HG03520 (cell line): ENCODE results near the gene LPCAT3.

ENCODE experiments used
- ATAC-seq: cut with Tn5 transposase; IDR thresholded peaks from one replicate; pipeline ENCODE4 v1.9.1; 2021; ENCODE audit warnings: mild to moderate bottlenecking, moderate library complexity; ENCODE audit not compliant: unreplicated experiment

LPCAT3 gene

DNA sequence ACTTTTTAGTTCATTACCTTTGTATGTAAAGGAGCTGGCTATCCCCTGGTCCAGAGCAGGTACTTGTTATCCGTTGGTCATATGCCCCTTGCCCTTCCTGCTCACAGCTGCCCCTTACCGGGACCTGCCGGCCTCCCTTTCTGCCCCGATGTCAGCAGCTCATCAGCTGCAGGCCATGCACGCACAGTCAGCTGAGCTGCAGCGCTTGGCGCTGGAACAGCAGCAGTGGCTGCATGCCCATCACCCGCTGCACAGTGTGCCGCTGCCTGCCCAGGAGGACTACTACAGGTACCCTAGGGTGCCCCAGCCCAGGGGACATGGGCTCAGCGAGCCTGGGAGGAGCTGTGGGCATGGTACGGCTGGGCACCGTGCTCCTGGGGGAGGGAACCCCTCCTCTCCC is 77.0 kb downstream of the LPCAT3 start:
- ATAC-seq, result no peak

GRCh38 chr12:6939191-6939540 is 79.1 kb downstream of the LPCAT3 start:
- ATAC-seq, result no peak

DNA sequence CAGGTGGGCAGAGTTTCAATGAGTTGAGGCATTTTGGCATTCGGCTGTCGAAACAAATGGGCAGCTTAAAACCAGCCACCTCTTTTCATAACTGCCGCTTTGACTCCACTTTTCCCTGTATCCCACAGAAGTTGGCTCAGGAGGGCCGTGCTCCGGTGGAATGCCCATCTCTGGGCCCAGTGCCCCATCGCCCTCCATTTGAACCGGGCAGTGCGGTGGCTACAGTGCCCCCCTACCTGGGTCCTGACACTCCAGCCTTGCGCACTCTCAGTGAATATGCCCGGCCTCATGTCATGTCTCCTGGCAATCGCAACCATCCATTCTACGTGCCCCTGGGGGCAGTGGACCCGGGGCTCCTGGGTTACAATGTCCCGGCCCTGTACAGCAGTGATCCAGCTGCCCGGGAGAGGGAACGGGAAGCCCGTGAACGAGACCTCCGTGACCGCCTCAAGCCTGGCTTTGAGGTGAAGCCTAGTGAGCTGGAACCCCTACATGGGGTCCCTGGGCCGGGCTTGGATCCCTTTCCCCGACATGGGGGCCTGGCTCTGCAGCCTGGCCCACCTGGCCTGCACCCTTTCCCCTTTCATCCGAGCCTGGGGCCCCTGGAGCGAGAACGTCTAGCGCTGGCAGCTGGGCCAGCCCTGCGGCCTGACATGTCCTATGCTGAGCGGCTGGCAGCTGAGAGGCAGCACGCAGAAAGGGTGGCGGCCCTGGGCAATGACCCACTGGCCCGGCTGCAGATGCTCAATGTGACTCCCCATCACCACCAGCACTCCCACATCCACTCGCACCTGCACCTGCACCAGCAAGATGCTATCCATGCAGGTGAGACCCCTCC is 79.7 kb downstream of the LPCAT3 start:
- no peak for ATAC-seq

- ATAC-seq, result peak; percentile 82
These were observed 80.6 kb downstream of the LPCAT3 start for GRCh38 chr12:6937481-6938352.

- no peak for ATAC-seq
These were observed 81.4 kb downstream of the LPCAT3 start for GRCh38 chr12:6936636-6937480.

- ATAC-seq, result no peak
These were observed 82.1 kb downstream of the LPCAT3 start for GRCh38 chr12:6936194-6936635.

DNA sequence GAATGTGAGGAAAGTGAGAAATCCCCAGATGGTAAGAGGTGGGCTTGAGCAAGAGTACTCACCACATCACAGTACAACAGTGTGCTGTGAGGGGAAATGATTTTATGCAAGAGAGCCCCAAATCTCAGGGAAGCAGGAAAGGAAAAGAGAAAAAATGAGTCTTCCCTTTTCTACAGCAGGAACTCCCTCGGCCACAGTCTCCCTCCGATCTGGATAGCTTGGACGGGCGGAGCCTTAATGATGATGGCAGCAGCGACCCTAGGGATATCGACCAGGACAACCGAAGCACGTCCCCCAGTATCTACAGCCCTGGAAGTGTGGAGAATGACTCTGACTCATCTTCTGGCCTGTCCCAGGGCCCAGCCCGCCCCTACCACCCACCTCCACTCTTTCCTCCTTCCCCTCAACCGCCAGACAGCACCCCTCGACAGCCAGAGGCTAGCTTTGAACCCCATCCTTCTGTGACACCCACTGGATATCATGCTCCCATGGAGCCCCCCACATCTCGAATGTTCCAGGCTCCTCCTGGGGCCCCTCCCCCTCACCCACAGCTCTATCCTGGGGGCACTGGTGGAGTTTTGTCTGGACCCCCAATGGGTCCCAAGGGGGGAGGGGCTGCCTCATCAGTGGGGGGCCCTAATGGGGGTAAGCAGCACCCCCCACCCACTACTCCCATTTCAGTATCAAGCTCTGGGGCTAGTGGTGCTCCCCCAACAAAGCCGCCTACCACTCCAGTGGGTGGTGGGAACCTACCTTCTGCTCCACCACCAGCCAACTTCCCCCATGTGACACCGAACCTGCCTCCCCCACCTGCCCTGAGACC is 82.7 kb downstream of the LPCAT3 start:
- no peak for ATAC-seq

- no peak for ATAC-seq
These were observed 84.2 kb downstream of the LPCAT3 start for GRCh38 chr12:6934110-6934509.

DNA sequence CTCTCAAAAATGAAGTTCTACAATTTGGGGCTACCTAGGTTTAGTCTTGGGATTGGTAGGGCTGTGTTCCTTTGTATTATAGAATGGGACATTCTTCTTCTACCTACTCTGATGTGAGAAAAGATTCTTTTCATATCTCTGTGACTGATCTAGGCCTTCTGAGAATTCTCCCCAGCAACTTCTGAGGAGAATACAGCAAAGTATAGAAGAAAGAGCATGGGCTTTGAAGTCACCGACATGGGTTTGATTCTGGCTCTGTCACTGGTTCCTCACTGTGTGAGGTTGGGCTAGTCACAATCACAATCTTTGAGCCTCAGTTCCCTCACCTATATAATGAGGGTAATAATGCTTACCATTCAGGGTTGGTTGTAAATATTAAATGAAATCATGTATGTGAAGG is 85.5 kb downstream of the LPCAT3 start:
- no peak for ATAC-seq

DNA sequence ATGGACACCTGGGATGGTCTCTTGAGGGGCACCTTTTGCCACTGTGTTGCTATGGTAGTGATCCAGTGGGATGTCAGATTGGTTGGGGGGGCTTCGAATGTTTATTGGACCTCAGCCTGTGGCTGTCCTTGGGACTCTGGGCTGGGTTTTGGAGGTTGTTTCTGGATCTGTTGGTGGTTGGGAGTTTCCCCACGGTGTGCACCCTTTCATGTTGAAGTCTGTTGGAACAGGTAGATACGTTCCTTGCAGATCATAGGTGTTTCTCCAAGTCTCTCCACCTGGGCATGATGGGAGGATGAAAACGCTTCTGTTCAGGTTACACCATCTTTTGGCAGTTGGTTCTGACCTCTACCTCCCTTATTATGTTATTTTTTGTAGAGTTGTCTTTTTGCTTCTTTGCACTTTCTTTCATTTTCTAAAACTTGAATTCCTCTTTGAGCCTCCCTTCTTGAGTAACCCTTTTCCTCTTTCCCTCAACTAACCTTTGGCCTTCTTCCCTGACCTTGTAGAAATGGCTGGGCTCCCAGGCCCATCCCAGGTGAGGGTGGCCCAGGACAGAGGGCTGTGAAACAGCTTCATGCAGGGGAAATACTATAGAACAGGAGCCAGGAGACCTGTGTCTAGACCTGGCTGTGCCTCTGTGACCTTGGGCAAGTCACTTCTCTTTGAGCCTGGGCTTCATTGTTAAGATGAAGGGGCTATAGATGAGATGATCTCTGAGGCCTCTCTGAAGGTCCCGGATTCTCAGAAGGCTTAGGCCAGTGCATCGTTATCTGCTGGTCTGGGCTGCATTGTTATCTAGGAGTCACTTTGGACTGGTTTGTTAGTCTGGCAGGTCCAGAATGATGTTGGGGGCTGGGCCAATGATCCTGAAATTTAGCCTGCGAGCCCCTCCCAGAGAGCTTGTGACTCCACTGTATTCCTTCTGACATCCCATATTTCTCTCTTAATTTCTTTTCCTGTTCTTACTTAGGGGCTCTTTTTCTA is 88.5 kb downstream of the LPCAT3 start:
- no peak for ATAC-seq

- ATAC-seq, result no peak
These were observed 89.4 kb downstream of the LPCAT3 start for GRCh38 chr12:6928703-6929407.

DNA sequence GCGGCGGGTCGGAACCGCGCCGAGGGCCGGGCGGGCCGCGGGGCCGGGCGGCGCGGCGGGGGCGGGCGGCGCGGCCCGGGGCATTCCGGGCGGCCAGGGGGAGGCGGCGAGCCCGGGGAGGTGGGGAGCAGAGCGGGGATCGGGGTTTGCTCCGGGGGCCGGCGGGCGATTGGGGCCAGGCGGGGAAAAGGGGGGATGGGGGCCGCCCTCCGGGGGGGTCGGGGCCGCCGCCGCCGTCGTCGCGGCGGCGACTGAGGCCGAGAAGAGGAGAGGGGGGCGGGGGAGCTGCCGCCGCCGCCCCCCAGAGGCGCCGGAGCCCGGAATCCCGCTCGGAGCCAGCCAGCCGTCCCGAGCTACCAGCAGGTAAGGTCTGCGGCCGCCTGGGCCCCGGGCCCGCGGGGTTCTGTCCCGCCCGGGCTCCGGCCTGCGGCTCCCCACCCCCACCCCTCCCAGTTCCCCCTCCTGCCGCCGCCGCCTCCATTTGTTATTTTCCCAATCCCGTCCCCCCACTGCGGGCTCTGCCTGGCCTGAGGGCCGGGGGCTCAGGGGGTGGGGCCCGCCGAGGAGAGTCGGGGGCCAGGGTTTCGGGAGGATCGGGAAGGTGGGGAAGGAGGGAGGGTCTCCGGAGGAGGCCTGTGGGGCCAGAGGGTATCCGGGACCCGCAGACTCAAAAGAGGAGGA is 90.1 kb downstream of the LPCAT3 start:
- no peak for ATAC-seq

GRCh38 chr12:6927379-6928021 is 90.8 kb downstream of the LPCAT3 start, which contains the start of gene ATN1:
Gene ATN1, plus strand, starts transcription at chr12:6927959. Its CDS starts 6,043 bp downstream, at chr12:6934002.
- ATAC-seq, result no peak
